Activated T-helper 1 cell treated with Interleukin-2 at 50 U/mL for 16 hours (primary cell): ENCODE measurements around the gene GXYLT2.
"Not testable (repeated sequence)": the region's sequence is repeated elsewhere in the genome, so short reads cannot be mapped to it uniquely, and the experiment has no call there.

Experiments used
- DNase-seq: peaks from one replicate; pipeline ENCODE4 v3.0.0-alpha.2; 2020; ENCODE audit warnings: low read depth

The GXYLT2 gene

DNA sequence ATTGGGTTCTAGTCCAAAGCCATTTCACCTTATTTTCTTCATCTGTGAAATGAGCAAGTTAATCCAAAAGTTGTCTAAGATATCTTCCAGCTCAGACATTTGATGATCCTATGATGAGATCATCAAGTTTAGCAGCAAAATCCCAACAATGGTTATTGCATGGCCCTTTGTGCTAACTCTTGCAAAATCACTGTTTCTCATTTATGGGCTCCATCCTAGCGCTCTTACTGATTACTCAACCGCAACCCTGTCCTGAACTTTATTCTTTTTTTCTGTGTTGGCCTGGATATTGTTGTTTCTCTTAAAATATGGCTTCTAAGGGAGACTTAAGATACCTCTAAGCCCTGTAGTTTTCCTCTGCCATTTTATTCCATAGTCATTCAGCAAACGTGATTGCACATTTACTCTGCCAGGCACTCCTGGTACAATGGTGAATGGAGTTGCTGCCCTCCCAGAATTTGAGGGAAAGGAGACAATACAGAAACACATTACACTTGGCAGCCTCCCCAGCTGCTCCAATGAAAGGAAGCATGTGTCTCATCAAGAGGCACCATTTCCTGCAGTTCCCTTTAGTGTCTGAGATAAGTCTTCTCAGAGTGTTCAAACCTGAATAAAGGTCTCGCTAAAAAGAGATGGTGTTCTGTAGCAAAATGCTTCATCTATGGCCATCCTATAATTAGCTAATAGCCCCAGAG is 4.4 kb downstream of the GXYLT2 start:
- no peak for DNase-seq

- no peak for DNase-seq
Measured at GRCh38 chr3:72892870-72893269, 5.0 kb downstream of the GXYLT2 start.

DNA sequence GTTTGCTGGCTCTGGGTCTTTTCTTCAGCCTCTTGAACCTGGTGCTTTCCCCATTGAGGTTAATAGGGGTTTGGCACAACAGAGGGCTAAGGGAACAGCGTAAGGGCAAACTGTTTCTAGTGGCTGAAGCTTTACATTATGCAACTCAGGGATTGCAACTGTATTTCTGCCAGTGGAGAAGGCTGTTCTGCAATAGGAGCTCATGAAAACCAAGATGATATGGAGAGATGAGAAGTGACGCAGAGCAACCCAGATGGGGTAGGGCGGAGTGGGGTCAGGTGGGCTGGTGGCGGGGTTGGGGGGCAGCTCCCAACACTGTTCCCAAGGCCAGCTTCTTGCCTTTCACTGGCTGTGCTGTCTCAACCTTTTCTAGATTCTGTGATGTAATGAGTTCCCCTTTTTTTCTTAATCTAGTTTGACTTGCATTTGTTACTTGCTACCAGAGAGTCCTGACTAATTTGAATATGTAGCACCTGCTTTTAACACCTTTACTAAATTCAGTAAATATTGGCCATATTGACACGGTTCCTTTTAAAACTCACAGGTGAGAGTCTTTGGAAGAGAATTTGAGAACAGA is 7.2 kb downstream of the GXYLT2 start:
- DNase-seq, result no peak

- no peak for DNase-seq
Measured at GRCh38 chr3:72896996-72897757, 9.3 kb downstream of the GXYLT2 start.

DNA sequence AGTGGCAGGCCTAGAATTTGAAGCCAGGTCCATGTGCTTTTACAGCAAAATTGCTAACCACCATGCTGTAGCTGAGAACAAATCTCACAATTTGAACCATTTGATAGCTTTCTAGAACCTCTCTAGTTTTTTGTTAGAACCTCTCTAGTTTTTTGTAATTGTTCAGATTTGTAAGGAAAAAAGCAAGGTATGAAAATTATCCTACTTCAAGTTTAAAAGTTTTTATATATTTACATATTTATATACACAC is 9.8 kb downstream of the GXYLT2 start:
- DNase-seq, result no peak

DNA sequence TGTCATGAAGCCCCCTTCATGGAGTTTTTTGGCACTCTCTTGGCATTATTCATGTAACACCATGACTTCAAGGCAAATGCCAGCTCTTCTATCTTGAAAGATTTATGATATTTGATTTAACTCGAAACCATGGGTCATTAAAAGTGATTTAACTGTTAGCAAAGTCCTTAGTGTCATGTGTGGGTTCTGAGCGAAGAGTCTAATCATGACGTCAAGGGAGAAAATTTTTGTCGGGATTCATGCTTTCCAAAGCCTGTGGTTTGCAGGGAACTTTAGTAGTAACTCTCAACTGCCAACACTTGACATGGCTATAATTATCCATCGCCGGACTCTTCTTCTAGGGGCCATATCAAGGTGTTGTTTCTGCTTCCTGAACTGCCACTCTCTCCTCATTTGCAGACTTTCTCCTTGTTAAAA is 11.5 kb downstream of the GXYLT2 start:
- no peak for DNase-seq

DNA sequence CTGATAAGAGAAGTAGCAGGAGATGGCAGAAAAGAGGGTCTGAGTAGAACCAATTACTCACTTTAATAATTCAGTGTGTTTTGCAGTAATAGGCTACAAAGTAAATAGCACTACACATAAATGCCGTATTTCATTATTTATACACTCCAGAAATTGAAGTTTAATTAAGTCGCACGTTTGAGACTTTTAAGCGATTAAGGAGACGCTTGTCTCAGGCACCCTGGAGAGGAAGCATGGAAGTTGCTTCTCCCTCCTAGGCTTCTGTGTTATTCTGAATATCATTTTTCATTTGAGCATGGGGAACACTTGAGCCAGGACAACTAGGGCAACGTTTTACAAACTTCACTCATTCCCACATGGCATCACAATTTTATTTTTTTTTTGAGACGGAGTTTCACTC is 12.2 kb downstream of the GXYLT2 start:
- DNase-seq, result no peak

- no peak for DNase-seq
Measured at GRCh38 chr3:72901840-72902239, 14.0 kb downstream of the GXYLT2 start.

DNA sequence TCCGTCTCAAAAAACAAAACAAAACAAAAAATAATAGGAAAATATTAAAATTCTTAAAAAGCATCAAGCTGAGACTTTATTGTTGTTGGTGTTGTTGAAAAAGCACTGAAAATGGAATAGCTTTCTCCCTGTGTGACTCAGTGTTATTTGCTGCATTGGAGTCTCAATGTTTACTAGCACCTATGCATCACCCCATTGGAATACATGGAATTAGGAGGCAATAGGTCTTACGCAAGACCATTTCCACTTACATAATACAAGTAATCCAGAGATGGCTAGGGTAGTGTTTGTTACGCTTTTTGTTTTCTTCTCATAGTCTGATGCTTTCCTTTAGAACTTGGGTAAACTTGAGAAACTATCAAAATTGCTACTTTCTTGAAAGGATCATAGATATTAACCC is 15.2 kb downstream of the GXYLT2 start:
- DNase-seq, result no peak

- no peak for DNase-seq
Measured at GRCh38 chr3:72904163-72904562, 16.3 kb downstream of the GXYLT2 start.

GRCh38 chr3:72906154-72906553 is 18.3 kb downstream of the GXYLT2 start:
- no peak for DNase-seq

DNA sequence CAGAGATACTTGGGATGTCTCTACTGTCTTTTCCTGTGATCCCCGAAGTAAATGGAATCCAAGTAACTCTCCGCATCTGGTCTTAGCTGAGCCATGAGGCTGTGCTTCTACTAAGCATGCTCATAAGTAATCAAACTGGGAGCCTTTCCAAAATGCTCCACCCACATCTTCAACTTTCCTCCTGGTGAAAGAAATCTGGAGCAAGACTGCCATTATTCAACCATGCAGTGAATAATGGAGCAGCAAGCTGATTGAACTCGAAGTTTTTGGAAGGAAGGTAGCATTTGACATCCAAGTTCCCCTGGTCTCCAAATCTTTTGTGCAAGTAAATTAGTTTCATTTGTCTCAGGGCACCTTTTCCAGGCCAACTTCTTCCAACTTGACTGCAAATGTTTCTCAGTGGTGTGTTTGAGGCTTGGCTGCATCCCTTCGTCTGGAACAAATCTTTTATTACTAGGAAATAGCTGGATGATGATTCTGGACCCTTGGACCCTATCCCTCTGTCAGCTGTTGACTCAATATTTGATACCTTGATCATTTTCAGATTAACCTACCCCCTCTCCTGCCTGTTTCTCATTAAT is 19.4 kb downstream of the GXYLT2 start:
- DNase-seq, result no peak

GRCh38 chr3:72907731-72908620 is 20.1 kb downstream of the GXYLT2 start:
- no peak for DNase-seq

DNA sequence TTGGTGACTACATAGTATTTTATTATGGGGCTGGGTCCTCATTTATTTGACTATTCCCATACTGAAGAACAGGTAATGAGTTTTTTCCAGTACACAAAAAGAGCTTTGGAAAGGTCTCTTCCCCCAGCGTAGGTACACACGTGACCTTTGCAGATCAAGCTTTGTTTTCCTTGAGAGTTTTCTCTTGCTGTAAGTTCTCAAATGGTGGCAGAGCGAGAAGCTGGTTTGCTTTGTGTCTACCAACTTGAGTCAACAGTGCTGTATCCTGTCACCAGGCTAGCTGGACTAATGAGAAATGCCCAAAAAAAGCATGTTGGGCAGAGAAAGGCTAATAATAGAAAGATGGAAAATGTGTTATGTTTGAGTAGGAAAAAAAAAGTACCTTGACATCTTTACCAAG is 21.7 kb downstream of the GXYLT2 start:
- DNase-seq, result no peak

GRCh38 chr3:72912532-72912931 is 24.7 kb downstream of the GXYLT2 start:
- DNase-seq, result no peak

- DNase-seq, result no peak
Measured at GRCh38 chr3:72914383-72914782, 26.5 kb downstream of the GXYLT2 start.

DNA sequence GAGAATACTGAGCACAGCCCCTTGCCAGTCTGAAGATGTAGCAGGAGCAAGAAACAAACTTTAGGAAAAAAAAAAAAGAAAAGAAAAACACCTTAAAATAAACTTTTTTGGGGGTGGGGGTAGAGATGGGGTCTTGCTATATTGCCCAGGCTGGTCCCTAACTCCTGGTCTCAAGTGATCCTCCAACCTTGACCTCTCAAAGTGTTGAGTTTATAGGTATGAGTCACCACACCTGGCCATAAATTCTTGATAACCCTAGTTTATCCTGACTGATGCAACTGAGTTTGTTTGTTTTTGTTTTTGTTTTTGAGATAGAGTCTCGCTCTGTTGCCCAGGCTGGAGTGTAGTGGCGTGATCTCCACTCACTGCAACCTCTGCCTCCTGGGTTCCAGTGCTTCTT is 28.4 kb downstream of the GXYLT2 start:
- DNase-seq, result no peak

- DNase-seq, result no peak
Measured at GRCh38 chr3:72919520-72919919, 31.7 kb downstream of the GXYLT2 start.

GRCh38 chr3:72924055-72924454 is 36.2 kb downstream of the GXYLT2 start:
- DNase-seq, result no peak

GRCh38 chr3:72928781-72929735 is 41.2 kb downstream of the GXYLT2 start:
- DNase-seq, result not testable (repeated sequence)

DNA sequence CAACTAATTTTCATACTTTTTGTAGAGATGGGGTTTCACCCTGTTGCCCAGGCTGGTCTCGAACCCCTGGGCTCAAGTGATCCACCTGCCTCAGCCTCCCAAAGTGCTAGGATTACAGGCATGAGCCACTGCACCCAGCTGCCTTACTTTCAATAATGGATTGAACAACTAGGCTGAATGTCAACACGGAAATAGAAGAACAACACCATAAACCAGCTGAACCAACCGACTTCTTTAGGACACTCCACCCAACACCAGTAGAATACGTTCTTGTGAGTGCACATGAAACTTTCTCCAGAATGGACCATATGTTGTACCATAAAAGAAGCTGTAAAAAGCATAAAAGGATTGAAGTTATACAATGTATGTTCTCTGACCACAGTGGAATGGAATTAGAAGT is 42.9 kb downstream of the GXYLT2 start:
- no peak for DNase-seq
